Dermis blood vessel endothelial cell (primary cell): Measurements from ENCODE around the gene ASCC3. TPM values are rescaled to one million over a fixed set of nuclear protein-coding genes. Genes with fewer than 3 reads are reported as not detected.
"Not testable (repeated sequence)": the region's sequence is repeated elsewhere in the genome, so short reads cannot be mapped to it uniquely, and the experiment has no call there.

ENCODE experiments used
- DNase-seq: peaks from one replicate; pipeline ENCODE4 v3.0.0; 2010
- total RNA-seq: library from RNA; depleted of rRNA; stranded (reverse); fragments of >200 nt; gene quantifications from 2 replicates; pipeline ENCODE4 v1.2.3, GENCODE V29; 2014

The ASCC3 gene
- total RNA-seq, 1 donor from 2014 or later = 76.7 TPM

GRCh38 chr6:100803264-100804045, 77.7 kb downstream of the ASCC3 start:
- DNase-seq = no peak

DNA sequence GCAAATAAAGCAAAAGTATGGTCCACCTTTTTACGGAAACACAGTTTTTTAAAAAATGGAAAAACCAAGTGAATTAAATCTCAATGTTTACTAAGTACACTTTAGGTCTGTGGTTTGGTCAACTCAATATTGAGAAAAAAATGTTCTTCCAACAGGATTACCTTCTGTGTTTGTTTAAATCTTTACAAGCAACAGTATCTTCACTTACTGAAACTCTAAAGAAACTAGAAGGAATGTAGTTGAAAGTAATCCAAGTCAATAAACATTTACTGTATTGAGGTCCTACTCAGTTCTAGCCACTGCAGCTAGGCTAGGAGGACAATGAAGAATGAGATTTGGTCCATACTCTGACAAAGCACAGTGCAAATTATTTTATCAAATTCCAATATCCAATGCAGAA, 80.1 kb downstream of the ASCC3 start:
- DNase-seq = no peak

GRCh38 chr6:100796049-100796823, 84.9 kb downstream of the ASCC3 start:
- DNase-seq = no peak

GRCh38 chr6:100790084-100790483, 91.0 kb downstream of the ASCC3 start:
- DNase-seq = no peak

DNA sequence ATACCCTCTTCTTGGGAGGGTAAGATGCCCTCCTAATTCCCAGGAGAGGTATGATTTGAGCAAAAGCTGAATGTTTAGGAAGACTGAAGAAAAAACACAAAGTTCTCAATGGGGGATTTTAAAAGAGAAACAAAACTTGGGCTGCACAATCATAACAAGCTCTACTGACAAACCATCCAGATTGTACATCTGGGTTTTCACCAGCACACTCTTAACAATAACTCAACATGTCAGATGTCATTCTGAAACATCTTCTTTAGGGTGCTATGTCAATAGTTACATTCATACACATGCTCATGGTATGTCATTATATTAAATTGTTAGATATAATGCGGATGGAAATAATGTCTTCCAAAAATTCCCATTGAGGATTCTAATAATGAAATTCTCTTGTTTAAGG, 95.1 kb downstream of the ASCC3 start:
- no peak for DNase-seq

DNA sequence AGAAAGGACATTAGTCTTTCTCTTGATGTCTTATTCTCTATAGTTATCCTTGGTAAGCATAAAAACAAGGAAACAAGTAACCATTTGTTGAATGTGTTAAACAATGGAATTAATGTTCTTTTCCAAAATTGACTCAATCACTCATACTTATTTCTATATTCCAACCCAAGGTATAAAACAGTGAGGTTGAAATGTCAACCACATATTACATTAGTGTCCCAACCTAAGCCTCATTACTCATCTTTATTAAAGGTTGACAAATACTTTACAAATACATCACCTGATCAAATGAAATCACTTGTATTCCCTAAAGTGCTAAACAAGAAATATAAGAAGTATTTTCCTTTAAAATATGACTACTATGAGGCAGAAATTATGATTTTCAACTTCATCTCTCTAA, 100.5 kb downstream of the ASCC3 start:
- no peak for DNase-seq

DNA sequence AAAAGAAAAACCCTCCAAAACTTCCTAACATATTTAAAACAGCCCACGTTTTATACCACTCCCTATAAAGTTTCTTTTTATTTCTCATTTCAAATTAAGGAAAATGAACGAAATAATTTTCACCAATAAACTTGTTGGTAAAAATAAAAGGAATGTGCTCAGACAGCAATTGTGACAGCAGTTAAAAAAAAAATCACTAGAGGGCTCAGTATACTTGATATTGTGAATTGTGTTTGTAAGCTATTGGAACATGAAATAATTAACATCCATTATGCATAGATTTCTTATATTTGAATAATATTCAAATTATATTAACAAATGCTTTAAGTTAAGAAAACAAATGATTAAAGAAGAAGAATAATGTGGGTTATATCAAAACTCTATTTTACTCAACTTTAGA, 105.5 kb downstream of the ASCC3 start:
- peak; percentile 3 for DNase-seq

- DNase-seq = no peak
Observed at GRCh38 chr6:100774681-100775080, 106.4 kb downstream of the ASCC3 start.

- DNase-seq = no peak
Observed at GRCh38 chr6:100768816-100769351, 112.2 kb downstream of the ASCC3 start.

DNA sequence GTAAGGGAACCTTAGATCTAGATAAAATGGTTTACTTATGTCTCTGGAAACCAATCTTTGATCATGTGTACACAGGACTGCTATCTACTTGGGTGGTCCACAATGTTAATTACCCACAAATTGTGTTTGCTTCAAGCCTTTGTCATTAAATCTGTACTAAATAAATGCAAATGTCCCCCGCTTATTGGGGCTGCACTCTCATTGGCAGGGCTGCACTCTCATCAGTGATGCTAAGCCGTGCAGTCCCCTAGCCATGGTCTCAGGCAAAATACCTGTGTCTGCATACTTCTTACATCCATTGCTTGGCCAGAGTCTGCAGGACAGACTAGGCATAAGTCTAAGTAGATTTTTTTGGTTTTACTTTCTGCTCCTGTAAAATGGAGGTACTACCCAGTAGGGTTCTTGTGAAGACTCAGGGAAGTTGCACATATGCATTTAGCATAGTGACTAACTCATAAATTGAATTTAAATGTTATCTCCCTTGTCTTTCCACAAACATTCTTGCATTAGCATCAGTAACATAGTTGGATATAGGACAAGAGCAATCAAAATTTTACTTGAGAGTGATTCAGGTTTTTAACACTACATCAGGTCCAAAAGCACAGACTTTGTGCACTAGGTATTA, 117.4 kb downstream of the ASCC3 start:
- DNase-seq = no peak

GRCh38 chr6:100761841-100762240, 119.3 kb downstream of the ASCC3 start:
- DNase-seq = no peak

DNA sequence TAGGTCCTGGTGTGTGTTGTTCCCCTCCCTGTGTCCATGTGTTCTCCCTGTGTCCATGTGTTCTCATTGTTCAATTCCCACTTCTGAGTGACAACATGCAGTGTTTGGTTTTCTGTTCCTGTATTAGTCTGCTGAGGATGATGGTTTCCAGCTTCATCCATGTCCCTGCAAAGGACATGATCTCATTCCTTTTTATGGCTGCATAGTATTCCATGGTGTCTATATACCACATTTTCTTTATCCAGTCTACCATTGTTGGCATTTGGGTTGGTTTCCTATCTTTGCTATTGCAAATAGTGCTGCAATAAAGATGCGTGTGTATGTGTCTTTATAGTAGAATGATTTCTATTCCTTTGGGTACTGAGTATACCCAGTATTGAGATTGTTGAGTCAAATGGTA, 122.7 kb downstream of the ASCC3 start:
- DNase-seq = not testable (repeated sequence)

- DNase-seq = no peak
Observed at GRCh38 chr6:100753421-100753820, 127.7 kb downstream of the ASCC3 start.

GRCh38 chr6:100751590-100751989, 129.5 kb downstream of the ASCC3 start:
- DNase-seq = no peak

- DNase-seq = no peak
Observed at GRCh38 chr6:100745419-100746041, 135.6 kb downstream of the ASCC3 start.

- DNase-seq = no peak
Observed at GRCh38 chr6:100740439-100740838, 140.7 kb downstream of the ASCC3 start.

GRCh38 chr6:100737720-100738119, 143.4 kb downstream of the ASCC3 start:
- not testable (repeated sequence) for DNase-seq

GRCh38 chr6:100731411-100731810, 149.7 kb downstream of the ASCC3 start:
- DNase-seq = no peak

DNA sequence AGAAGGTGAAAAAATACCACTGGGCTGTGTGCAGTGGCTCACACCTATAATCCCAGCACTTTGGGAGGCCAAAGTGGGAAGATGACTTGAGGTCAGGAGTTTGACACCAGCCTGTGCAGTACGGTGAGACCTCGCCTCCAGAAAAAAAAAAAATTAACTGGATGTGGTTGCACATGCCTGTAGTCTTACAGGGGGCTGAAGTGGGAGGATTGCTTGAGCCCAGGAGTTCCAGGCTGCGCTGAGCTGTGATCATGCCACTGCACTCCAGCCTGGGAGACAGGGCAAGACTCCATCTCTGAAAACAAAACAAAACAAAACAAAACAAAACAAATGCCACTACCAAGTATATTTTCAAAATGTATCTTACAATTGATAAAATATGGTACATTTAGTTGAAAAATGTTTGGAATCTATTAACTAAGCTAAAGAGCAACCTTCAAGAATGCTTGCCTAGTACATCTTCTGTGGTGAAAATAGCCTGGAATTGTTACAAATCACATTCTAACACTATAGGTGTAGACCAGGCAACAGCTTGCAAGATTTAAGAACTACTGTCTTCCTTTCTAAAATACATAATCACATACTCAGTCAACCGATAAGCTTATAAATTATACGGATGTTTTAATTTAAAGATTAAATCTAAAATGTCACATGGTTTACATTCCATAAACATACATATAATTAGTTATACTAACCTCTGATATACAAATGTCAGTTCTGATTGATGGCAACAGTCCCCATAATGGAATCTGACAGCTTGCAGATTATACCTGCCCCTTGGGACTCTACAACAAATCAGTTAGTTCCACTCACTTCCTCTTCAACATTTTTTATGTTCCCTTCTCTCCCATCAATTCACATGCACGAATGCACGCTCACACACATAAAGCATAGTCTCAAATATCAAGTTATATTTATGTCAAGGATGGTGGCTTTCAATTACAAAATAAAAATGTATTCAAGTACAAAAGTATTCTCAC, 150.8 kb downstream of the ASCC3 start:
- no peak for DNase-seq

DNA sequence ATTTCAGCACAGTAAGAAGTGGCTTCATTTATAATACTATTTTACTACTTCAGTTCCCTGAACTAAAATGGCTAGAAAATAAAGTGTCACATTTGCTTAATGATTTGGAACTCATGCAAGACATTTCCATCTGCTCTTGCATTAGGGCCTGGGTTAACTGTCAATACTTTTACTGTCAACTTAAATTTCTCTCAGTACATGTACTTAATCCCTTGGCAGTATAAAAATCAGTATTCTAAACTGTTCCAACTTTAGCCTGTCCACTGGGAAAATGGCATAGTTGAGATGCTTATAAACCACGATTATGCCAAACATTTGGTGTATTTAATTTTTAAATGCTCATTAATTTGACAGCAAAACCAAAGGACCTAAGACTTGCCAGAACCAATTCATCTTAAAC, 154.5 kb downstream of the ASCC3 start:
- no peak for DNase-seq

GRCh38 chr6:100724696-100725095, 156.4 kb downstream of the ASCC3 start:
- no peak for DNase-seq

- DNase-seq = no peak
Observed at GRCh38 chr6:100724222-100724621, 156.9 kb downstream of the ASCC3 start.
